ENCODE data around the gene MAPK8IP3.
A peak's percentile ranks its signal among the peaks of the same experiment; 100 is the strongest.

MAPK8IP3 gene, protein sequence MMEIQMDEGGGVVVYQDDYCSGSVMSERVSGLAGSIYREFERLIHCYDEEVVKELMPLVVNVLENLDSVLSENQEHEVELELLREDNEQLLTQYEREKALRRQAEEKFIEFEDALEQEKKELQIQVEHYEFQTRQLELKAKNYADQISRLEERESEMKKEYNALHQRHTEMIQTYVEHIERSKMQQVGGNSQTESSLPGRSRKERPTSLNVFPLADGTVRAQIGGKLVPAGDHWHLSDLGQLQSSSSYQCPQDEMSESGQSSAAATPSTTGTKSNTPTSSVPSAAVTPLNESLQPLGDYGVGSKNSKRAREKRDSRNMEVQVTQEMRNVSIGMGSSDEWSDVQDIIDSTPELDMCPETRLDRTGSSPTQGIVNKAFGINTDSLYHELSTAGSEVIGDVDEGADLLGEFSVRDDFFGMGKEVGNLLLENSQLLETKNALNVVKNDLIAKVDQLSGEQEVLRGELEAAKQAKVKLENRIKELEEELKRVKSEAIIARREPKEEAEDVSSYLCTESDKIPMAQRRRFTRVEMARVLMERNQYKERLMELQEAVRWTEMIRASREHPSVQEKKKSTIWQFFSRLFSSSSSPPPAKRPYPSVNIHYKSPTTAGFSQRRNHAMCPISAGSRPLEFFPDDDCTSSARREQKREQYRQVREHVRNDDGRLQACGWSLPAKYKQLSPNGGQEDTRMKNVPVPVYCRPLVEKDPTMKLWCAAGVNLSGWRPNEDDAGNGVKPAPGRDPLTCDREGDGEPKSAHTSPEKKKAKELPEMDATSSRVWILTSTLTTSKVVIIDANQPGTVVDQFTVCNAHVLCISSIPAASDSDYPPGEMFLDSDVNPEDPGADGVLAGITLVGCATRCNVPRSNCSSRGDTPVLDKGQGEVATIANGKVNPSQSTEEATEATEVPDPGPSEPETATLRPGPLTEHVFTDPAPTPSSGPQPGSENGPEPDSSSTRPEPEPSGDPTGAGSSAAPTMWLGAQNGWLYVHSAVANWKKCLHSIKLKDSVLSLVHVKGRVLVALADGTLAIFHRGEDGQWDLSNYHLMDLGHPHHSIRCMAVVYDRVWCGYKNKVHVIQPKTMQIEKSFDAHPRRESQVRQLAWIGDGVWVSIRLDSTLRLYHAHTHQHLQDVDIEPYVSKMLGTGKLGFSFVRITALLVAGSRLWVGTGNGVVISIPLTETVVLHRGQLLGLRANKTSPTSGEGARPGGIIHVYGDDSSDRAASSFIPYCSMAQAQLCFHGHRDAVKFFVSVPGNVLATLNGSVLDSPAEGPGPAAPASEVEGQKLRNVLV (N-terminal part only)

DNA sequence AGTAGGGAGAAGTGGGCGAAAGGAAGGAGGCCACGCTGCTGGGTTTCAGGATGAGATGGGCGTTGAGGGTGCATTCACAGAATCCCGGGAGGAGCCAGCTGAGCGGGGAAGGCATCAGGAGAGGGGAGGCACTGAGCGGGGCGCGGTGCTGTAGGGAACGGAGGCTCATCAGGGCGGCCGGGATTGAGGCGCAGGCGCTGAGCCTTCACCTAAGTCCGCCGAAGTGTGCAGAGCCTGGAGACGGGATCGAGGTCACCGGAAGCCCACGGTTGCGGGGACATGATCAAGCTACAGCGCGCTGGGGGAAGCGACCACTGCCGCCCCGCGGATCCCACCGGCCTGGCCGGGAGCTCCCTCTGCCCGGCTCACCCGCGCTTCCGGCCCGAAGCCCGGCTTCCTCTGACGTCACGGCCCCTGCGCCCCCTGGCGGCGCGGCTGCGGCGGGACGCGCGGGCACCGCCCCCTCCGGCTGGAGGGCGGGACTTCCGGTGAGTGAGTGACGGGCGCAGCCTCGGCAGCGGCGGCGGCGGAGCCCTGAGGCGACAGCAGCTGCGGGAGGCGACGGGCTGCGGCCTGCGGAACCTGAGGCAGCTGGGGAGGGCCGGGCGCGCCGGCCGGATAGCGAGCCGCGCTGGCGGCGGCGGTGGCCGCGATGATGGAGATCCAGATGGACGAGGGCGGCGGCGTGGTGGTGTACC, at the start of gene MAPK8IP3:
Gene MAPK8IP3 (plus strand): TSS at position 508 of the 698 bp plus-strand sequence. CDS start 145 bp downstream, at position 653.
- peak; percentile 78 for DNase-seq (ENCODE audit: low read depth)

DNA sequence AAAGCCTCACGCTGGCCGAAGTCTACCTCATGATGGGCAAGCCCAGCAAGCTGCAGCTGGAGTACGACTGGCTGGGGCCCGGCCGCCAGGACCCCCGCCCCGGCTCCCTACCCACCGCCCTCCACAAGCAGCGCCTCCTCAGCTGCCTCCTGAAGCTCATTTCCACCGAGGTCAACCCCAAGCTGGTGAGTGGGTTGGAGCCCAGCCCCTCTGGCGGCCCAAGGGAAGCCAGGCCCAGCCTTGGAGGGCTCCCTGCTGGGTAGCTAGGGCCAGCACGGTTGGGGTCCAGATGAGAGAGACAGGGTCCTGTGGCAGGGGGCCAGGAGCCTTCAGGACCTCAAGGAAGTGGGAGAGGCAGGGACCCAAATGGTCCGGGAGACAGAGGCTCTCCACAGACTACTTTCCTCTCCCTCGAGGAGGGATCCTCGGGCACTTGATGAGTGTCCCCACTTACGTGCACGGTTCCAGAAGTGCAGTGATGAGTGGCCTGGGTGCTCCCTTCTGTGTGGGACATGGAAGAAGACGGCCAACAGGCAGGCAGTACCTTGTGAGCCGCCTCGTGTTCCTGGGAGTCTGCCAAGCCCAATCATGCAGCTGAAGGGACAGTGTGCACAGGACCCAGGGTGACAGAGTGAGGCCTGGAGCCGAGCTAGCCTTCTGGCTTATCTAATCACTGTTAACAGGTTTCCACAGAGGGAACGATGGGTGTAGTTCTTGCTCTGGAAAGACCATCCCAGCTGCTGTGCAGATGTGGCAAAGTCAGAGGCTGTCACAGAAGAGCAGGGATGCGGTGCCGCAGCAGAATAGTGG, 49.0 kb upstream of the MAPK8IP3 start:
- no peak for DNase-seq (ENCODE audit: low read depth)

DNA sequence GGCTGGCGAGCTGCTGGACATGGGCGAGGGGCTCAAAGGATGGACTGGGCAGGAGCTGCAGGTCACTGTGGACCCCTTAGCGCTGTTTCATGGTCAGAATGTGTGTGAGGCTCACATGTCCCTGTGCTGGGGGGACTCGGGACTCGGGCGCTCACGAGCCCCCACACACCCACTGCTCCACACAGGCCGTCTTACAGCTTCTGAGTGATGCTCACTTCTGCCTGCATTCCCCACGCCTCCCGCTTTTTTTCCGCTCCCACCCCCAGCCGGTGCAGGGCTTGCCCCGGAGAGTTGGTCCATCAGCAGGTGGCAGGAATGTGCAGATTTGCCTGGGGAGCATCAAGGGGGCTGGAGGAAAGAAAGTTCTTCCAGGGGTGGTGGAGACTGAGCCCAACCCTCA, 48.2 kb upstream of the MAPK8IP3 start:
- DNase-seq (ENCODE audit: low read depth): no peak

DNA sequence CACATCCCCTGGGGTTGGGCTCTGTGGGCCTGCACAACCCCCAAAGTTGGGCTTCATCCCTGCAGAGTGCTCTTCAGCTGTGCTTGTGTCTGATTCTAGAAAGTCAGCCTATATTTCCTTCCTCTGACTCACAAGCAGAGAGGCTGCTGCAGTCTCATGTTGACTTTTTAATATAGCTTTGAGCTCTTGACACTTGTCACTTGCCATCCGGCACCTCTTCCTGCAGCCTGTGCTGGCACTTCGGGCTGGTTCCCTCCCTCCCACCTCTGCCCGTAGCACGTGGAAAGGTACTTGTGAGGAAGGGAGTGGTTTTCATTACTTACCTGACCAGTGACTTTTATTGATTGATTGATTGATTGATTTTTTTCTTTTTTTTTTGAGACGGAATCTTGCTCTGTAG, 47.0 kb upstream of the MAPK8IP3 start:
- no peak for DNase-seq (ENCODE audit: low read depth)

DNA sequence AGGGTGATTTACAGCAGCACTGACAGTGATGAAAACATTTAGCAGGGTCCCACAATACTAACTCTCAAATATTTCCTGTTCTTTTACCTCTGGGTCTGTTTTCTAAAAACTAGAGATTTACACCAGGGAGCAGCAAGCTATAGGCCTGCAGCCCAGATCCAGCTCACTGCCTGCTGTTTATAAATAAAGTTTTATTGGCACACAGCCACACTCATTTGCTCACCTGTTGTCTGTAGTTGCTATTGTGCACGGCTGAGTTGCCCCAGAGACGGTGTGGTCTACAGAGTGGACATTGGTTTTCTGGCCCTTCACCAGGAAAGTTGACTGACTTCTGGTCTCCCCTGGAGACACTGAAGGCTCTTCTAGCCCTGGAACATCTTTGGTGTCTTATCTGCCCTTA, 44.2 kb upstream of the MAPK8IP3 start:
- DNase-seq (ENCODE audit: low read depth): no peak

DNA sequence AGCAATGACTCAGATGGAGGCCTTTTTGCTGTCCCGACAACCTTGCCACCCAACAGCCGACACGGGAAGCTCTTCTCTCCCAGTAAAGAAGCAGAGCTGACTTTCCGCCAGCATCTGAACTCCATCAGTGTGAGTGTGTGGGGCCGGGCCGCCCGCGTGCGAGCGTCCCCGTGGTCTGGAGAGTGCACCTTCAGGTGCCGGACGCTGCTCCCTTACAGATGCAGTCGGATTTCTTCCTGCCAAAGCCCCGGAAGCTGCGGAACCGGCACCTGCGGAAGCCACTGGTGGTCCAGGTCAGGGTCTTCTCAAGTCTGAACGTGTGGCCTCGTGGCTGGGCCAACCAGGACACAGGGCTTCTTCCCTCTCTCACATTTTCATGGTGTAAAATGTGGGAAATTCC, 43.5 kb upstream of the MAPK8IP3 start:
- DNase-seq (ENCODE audit: low read depth): no peak

DNA sequence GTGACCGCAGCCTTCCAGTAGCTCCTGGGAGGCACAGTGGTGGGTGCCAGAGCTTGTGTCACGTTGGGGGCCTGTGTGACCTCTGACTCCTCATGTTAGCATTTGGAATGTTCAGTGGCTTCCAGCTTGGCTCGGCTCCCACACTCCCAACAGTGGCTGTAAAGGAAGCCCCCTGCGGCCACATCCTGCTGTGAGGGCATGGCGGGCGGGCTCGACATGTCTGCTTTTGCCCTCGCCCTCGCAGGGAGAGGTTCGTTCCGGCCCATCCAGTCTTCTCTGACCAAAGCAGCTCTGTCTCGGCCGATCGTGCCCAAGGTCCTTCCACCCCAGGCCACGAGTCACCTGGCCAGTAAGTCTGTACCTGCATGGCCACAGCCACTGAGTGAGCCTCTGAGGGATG, 40.2 kb upstream of the MAPK8IP3 start:
- DNase-seq (ENCODE audit: low read depth): no peak

DNA sequence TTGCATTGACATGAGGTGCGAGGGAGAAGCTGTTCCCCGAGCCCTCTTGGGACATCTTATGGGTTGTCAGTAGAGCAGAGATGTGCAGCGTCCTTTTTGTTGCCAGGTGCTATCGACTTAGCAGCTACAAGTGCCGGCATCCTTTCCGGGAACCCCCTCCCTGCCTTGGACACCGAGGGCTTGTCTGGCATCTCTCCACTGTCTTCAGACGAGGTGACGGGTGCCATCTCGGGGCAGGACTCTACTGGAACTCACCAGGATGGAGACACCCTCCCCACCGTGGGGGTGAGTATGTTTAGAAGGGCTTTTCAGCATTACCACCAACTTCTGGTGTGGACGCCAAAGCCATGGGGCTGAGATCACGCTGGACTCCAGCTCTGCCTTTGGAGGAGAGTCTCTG, 39.7 kb upstream of the MAPK8IP3 start:
- no peak for DNase-seq (ENCODE audit: low read depth)

DNA sequence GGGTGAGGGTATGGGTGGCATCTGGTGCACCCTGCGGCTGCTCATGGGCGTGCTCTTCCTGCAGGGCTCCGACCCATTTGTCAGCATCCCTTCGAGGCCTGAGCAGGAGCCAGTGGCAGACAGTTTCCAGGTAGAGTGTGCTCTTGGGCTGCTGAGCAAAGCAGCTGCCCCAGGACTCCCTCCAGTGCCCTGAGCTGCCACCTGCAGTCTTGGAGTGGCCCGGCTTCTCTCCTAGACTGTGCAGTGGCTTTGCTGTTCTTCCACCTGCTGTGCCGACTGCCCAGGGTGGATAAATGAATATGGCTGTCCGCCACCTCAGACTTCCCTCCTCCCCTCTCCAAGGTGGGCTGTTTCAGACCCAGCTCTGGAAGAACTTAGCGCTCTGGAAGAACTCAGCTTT, 38.7 kb upstream of the MAPK8IP3 start:
- DNase-seq (ENCODE audit: low read depth): no peak

DNA sequence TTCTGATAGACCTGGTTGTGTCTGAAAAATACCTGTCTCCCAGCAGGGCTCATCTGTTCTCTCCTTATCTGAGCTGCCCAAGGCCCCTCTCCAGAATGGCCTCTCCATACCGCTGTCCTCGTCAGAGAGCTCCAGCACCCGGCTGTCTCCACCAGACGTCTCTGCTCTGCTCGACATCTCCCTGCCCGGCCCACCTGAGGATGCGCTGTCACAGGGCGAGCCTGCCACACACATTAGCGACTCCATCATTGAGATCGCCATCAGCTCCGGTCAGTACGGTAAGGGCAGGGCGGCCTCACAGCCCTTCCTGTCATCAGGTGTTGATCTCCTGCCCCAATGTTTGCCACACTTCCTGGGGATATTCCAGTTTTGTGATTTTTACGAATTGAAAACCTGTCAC, 38.1 kb upstream of the MAPK8IP3 start:
- DNase-seq (ENCODE audit: low read depth): no peak

DNA sequence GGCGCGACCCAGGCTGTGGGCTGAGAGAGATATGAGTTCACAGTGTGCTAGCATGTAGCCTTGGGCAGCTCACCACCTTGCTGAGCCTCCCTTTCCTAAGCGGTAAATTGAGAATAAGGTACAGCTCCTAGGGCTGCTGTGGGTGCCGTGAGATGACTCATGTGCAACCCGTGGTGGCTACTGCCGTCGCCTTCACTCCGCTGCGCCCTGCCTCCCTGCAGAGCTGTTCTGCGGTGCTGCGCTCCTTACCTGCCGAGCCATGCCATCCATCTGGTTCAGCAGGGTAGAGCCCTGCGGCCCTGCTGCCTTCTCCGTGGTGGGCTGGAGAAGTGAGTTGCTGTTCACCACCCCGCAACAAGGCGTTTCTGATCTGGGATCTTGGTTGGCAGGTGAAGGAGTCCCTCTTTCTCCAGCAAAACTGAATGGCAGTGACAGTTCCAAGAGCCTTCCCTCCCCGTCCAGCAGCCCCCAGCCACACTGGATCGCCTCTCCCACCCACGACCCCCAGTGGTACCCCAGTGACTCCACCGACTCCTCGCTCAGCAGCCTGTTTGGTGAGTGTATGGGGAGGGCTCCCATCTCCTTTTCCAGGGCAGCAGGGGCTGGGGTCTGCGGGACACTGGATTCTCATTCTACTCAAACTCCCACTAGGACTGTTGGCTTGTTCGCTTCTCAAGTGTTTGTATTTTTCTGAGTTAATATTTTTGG, 37.2 kb upstream of the MAPK8IP3 start:
- no peak for DNase-seq (ENCODE audit: low read depth)

DNA sequence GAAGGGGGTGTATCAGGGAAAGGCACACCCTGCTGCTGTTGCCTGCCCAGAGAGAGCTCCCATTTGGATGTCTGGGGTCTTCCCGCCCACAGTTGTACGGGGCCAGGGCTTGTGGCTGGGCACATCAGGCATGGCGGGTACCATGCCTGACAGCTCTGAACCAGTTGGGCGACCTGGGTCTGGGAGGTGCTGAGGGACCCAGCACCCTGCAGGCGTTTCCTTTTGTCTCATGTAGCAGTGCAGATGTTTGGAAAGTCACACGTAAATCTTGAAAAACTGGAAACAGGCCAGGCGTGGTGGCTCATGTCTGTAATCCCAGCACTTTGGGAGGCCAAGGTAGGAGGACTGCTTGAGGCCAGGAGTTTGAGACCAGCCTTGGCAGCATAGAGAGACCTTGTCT, 36.3 kb upstream of the MAPK8IP3 start:
- no peak for DNase-seq (ENCODE audit: low read depth)

DNA sequence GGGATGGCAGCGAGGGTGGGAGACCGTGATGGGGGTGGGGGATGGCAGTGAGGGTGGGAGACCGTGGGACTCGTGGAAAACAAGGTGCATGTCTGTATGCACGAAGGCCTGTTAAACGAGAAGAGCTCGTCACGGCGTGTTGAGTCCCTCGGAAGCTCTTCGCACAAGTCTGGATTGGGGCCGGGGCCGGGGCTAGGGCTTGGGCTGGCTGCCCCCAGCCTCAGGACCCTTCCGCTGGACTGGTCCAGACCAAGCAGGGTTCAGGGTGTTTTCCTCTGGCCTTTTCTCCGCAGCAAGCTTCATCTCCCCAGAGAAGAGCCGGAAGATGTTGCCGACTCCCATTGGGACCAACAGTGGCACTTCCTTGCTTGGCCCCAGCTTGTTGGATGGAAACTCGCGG, 35.6 kb upstream of the MAPK8IP3 start:
- DNase-seq (ENCODE audit: low read depth): no peak

DNA sequence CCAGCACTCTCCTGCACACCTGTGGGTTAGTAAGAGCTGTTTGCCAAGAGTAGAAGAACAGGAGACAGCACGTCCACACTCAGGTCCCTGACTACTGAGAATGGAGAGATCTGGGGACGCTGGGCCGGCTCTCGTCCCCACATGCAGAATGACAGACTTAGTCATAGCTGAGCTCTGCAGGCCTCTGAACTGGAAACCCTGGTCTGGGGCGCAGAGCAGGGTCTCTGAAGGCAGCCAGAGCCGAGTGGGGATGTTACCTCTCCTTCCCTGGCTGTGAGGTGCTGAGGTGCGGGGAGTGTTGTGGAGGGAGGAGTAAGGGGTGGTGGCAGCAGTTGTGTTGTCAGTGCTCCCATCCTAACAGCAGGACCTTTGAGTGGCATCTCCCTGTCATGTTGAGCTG, 35.1 kb upstream of the MAPK8IP3 start:
- no peak for DNase-seq (ENCODE audit: low read depth)

DNA sequence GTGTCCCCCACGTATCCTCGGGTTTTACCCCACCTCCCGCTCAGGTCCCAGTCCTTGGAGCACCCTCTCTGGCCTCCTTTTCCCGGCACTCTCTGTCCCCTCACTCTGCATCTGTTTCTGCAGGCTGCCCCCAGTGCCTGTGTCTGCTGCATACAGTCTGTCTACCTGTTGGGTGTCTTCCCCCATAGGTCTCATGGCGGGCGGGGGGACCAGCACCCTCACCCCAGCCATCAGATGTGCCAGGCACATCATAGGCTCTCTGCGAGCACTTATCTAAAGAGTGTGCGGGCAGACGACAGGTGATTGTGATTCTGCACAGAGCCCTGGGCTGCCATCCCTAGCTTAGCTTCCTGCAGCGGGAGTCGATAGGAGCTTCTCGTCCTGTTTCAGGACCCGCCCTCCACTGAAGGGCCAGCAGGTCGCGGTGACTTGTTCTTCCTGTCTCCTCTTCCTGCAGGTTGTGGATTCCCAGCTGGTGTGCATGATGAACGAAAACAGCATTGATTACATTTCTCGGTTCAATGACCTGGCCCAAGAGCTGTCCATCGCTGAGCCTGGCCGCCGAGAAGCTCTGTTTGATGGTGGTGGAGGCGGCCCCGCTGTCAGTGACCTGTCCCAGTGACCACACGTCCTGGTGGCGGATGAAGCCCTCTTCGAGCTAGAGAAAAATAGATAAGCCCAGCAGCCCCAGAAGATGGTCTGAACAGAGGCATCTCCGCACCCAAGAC, 32.4 kb upstream of the MAPK8IP3 start:
- DNase-seq (ENCODE audit: low read depth): no peak

DNA sequence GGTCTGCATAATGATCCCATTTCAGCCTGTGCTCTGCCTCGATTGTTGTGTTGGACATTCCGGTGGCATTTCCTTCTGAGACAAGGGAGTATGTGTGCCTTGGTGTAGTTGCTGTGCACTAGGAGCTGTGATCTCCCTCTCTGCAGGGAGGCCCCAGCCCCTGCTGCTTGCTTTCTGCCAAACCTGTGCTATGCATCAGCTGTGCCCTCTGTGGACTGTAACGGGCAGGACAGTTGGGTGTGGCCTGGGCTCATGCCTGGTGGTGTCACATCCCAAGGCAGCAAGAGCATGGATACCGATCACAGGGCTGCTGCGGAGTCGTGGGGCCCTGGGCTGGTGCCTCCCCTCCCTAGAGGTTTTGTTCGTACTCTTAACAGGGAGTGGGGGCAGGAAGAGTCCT, 31.7 kb upstream of the MAPK8IP3 start:
- DNase-seq (ENCODE audit: low read depth): no peak

DNA sequence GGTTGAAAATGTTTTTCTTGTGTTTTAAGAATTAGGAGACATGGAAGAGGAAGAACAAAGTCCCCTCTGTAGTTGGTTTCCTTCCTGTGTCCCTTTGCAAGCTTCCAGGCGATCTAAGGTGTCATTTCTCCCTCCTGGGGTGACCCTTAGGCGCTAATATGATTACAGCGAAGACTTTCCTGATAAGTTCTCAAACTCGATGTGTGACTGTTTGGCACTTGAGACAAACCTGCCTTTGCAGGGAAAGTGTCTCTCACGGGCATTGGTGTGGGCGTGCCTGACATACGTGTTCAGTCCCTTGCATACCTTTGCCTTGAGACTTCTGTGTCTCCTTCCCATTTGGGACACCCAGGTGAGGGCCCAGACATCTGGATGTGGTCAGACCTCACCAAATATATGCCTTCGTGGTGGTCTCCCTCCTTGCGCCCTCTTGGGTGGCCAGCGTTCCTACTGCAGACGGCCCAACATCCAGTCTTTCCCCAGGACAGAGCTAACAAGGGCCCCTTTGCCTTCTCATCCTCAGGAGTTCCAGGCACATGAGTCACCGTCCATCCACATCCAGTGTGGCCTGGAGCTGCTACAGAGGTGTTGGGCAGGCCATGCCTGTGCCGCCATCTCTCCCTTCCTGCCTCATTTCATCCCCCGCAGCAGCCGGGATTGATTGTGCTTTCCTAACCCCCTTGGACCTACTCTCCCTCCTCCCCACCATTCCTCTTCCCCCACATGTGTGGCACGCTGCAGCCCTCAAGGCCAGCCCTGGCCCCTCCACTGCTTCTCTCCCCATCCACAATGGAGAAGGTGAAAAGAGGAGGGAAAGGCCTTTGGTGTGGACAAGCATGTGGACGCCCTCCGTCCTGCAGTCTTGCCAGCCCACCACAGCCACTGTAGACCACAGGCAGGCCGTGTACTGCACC, 31.0 kb upstream of the MAPK8IP3 start:
- peak; percentile 76 for DNase-seq (ENCODE audit: low read depth)

DNA sequence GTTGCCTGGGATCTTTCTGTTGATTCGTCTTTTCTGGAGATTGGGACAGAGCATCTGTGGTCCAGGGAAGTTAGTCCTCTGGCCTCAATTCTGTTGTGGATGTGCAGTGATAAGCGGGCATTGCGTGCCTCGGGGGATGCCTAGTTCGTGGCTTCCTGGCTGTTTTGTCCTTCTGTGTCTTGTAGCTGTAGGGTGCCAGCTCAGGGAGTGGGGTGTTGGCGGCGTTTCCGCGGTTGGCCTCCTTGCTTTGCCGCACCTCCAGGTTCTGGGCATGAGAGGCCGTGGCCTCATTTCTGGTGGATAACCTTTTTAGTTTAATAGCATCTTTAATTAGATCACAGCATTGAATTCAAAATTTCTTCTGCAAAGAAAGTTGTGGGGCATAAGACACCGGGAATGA, 29.3 kb upstream of the MAPK8IP3 start:
- no peak for DNase-seq (ENCODE audit: low read depth)

Measured in iris pigment epithelial cell (primary cell).